ENCODE results near the gene TAAR9. TPM values are rescaled to one million over a fixed set of nuclear protein-coding genes. Genes with fewer than 3 reads are reported as not detected.

Gene TAAR9, protein sequence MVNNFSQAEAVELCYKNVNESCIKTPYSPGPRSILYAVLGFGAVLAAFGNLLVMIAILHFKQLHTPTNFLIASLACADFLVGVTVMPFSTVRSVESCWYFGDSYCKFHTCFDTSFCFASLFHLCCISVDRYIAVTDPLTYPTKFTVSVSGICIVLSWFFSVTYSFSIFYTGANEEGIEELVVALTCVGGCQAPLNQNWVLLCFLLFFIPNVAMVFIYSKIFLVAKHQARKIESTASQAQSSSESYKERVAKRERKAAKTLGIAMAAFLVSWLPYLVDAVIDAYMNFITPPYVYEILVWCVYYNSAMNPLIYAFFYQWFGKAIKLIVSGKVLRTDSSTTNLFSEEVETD
- not detected for total RNA-seq

DNA sequence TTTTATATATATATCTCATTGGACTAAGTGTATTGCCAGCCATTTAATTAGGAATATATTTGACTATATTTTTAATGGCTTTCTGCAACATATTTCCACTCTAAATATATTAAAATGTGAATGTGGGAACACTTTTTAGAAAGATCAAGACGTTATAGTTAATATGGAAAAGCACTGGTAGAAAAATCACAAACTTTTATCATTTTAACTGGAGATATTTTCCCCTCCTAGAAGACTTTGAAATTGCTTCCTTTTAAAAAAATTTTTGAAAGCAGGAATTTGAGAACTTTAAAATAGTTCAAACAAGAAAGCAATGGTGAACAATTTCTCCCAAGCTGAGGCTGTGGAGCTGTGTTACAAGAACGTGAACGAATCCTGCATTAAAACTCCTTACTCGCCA is at the start of gene TAAR9:
TAAR9 (plus strand) TSS at position 301 of the 400 bp plus-strand sequence; CDS start at position 314, 13 bp downstream.
- no peak for DNase-seq (ENCODE audit: low spot score)
- ATAC-seq: no peak
- intact Hi-C loops (cut with DNase I): no loop called here

DNA sequence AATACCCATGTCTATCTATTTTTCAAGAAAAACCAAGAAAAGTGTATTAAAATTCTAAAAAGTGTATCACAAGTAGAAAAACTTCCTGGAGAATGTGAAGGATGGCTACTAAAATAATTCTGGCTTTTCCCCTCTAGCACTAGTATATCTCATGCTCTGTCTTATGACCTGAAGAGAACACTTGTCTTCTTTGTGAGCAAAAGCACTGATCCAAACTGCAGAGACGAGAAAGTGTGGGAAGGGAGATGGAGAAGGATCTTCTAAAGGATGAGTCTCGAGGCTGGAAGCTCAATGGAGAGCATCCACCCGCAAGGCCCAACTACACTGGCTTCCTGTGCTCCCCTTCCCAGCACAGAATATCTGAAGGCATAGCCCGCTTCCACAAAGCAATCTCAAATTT is 48.7 kb upstream of the TAAR9 start:
- DNase-seq (ENCODE audit: low spot score) (no peak), ATAC-seq (no peak)
- intact Hi-C loops (cut with DNase I): loop anchor here (10.0 kb wide), 1 partner anchor 215 kb away; no protein-coding TSS in a partner anchor

DNA sequence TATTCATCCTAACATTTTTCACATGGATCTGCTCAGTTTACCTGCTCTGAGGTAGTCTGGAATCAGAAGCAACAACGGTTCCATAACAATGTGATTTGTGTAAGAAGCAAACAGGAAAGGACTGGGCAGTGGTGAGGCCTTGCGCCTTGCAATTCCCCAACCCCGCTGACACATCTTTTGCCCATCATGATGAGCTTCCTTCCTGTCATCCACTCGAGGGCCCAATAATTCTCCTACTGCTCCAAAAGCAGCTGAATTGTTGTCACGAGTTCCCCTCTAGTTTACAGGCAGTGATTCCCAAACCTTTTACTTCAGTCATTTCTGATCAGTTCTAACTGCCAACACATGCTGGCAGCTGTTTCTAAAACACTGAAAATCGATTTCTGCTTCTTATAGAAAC is 48.1 kb upstream of the TAAR9 start:
- no peak for DNase-seq (ENCODE audit: low spot score)
- intact Hi-C loops (cut with DNase I): no loop called here

DNA sequence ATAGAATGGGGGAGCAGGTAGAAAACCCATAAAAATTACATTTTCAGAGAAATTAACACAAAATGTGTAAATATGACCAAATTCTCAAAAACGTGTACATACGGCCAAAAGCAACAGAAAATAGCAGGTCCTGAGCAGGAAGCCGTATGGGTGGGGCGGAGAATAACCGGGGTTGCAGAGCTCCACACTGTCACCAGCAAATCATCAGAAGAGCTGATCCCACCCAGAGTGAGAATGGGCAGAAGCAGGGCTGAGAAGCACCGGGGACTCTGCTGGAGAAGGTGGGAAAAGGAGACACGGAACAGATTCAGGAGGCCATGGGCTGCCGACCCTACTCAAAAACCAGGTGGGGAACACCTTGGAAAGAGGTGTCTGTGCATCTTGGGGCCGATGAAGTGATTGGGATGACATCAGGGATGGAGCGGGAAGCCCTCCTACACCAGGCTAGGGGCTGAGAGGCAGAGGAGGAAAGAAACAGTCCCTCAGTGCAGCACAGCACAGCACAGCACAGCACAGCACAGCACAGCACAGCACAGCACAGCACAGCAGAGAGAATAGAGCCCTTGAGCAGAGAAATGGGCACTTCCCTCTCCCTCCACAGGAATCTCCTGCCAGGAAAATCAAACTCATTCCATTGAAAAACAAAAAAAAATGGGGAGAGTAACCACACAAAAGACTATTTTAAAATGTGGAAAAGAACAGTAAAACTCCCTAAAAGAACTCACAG is 47.4 kb upstream of the TAAR9 start:
- intact Hi-C loops (cut with DNase I): no loop called here
- ATAC-seq (peak; percentile 75), DNase-seq (ENCODE audit: low spot score) (no peak)

More for the DNA sequence above, 48.1 kb upstream of the TAAR9 start:
- ATAC-seq: peak; percentile 89

DNA sequence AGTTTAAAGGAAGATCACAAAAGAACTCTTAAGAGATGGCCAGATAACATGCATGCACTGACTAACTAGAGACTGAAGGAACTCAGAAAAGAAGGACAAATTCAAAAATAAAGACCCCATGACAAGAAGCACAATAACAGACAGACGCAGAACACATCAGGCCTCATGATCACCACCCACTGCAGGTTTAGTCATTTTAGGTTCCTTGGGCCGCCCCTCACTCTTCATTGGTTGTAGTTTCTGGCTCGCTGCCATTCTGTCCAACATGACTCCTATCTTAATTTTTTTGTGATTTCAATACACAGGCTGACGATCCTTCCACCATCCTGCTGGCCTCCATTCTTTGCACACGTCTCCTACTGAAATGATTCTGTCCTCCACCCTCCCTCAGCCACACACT is 46.8 kb upstream of the TAAR9 start:
- DNase-seq (ENCODE audit: low spot score) (peak; percentile 67), ATAC-seq (peak; percentile 44)
- intact Hi-C loops (cut with DNase I): no loop called here

DNA sequence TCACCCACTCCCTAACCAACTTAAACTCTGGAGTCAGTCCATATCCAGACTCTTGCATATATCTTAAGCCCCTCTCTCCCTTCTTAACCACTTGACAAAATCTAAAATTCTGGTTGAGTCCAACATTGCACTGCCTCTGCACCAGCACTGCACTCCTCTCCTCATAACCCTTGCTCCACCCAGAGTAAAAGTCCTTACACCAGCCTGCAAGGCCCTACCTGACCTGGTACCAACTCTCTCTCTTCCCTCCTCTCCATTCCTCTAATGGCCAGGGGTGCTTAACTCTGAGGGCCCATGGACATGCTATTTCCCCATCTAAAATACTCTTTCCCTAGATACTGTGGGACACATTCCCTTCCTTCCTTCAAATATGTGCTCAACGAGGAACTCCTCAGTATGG is 46.2 kb upstream of the TAAR9 start:
- intact Hi-C loops (cut with DNase I): no loop called here
- DNase-seq (ENCODE audit: low spot score) (no peak), ATAC-seq (no peak)

DNA sequence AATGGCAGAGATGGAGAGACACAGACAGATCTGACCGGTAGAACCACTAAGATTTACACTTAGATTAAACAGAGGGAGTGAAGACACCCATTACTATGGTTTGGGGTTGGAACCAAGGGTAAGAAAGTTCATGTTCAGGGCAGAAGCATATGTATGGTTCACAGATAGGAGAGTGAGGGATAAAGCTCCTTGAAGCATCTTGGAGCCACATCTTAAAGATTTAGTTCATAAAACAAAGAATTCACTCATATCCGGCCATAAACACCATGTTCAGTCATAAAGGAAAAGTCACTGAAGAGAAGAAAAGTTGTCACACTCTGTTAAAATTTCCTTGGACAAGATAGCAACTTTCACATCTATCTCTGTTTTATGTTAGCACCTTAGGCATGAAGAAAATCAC is 43.1 kb upstream of the TAAR9 start:
- ATAC-seq: no peak
- intact Hi-C loops (cut with DNase I): no loop called here

DNA sequence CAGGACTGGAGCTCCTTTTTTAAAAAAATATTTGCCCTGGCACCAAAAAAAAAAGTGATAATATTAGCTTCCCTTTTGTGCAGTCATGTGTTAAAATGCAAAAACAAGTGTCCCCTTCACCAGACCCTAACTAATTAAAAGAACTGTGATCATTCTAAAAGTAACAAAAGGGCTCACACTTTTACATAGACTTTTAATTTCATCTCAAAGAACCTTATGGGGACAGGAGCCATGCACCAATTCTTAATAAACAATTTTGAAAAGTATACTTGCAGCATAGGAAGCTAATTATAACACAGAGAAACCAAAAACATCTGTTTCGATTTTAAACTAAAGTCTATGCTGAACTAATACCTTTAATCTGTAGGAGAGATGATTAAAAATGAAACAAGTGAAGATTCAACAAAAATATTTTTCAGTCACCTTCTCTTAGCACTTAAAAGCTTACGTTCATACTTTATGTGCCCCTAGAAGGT is 42.4 kb upstream of the TAAR9 start:
- DNase-seq (ENCODE audit: low spot score) (no peak), ATAC-seq (no peak)
- intact Hi-C loops (cut with DNase I): no loop called here

More for the DNA sequence above, 43.1 kb upstream of the TAAR9 start:
- DNase-seq (ENCODE audit: low spot score): no peak

DNA sequence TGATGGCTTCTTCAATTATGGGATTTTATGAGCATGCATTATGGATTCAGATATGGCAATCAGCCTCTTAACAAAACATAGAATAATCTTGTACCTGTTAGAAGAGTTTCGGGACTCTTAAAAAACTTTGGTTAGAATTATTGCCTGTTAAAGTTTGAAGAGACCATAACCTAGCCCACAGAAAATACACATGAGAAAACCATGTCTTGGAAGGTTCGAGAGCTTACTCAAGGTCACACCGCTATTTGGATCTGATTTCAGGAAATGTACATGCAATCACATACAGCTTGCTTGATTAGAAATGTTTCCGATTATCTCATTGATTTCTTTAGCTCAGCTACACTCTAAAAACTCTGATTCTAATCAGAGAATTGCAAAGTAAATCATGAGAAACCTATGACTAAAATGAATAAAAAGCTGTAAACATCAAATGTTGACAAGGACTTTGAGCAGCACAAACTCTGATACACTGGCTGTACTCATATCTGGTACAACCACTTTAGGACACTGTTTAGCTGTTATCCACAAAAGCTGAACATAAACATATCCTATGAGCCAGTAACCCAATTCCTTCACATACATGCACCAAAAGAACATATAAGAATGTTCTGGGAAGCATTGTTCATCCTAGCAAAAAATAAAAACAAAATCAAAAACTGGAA is 41.4 kb upstream of the TAAR9 start:
- DNase-seq (ENCODE audit: low spot score) (no peak), ATAC-seq (no peak)
- intact Hi-C loops (cut with DNase I): no loop called here

DNA sequence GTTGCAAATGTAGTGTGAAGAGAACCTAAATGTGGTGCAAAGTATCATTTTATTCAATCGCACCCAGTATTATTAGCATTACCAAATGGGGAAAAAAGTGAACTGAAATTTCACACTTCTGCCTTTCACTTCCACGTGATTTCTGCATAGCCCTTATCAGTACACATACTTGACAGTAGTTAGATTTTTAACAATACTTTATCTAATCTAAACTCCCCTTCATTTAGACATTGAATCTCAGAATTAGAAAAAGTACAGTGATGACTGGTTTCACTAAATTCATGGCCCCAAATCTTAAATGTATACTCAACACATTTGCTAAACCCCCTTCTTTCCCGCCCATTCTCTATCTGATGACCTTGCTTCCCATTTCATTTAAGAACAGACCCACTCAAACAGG is 39.4 kb upstream of the TAAR9 start:
- intact Hi-C loops (cut with DNase I): no loop called here

DNA sequence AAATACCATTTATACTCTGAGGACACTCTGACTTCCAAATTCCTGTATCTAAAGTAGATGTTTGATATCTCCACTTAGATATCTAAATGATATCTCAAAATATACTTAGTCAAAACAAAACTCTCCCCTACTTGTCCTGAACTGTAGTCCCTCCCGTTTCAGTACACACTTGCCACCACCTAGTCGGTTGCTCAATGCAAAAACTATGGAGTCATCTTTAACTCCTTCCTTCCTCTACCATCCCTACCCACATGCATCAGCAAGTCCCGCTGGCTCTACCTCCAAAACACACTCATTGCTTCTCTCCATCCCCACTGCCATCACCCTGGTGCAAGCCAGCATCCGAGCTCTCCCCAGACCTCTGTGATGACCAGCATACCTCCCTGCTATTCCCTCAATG is 38.3 kb upstream of the TAAR9 start:
- ATAC-seq (no peak), DNase-seq (ENCODE audit: low spot score) (no peak)
- intact Hi-C loops (cut with DNase I): no loop called here

More for the DNA sequence above, 39.4 kb upstream of the TAAR9 start:
- ATAC-seq (no peak), DNase-seq (ENCODE audit: low spot score) (no peak)

DNA sequence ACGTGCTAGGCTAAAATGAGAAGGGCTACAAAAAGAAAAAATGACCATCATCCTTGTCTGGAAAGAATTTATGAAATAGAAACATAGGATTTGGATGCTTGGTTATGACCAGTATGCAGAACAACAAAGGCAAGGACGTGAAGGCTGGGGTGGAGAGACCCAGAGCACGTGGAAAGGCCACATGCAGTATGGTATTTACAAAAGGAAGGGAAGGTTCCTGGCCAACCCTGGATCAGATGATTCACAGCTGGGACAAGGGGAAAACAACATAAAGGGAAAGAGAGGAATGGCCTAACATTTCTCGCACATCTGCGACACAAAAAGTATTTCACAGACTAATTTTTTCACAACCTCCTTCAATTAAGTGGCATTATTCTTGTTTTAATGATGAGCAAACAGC is 33.3 kb upstream of the TAAR9 start:
- intact Hi-C loops (cut with DNase I): no loop called here
- no peak for DNase-seq (ENCODE audit: low spot score)
- ATAC-seq: peak; percentile 55

DNA sequence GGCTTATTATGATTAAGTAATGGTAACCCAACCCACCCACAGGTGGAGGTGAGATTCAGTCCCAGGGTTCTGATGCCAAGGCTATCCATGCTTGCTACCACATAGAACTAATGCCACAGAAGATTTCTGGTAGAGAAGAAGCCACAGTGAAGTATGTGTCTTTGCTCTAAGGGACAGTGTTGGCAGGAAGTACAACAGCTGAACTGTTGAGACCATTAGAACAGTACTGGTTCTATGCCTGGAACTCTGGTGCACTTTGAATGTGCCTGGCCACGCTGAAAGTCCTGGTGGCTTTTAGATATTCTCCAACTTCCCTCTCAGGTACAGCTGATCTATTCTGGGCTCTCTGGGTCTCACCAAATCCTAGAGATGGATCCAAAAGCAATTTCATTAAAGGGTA is 32.9 kb upstream of the TAAR9 start:
- intact Hi-C loops (cut with DNase I): no loop called here
- no peak for DNase-seq (ENCODE audit: low spot score)
- ATAC-seq: no peak

DNA sequence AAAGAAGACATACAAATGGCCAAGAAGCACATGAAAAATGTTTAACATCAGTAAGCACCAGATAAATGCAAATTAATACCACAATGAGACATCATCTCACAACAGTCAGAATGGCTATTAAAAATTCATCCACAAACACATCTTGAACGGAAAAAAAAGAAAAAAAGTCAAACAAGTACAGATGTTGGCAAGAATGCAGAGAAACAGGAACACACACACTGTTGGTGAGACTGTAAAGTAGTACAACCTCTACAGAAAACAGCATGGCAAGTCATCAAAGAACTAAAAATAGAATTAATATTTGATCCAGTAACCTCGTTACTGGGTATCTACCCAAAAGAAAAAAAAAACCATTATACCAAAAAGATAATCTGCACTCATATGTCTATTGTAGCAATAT is 31.6 kb upstream of the TAAR9 start:
- DNase-seq (ENCODE audit: low spot score) (no peak), ATAC-seq (no peak)
- intact Hi-C loops (cut with DNase I): no loop called here

DNA sequence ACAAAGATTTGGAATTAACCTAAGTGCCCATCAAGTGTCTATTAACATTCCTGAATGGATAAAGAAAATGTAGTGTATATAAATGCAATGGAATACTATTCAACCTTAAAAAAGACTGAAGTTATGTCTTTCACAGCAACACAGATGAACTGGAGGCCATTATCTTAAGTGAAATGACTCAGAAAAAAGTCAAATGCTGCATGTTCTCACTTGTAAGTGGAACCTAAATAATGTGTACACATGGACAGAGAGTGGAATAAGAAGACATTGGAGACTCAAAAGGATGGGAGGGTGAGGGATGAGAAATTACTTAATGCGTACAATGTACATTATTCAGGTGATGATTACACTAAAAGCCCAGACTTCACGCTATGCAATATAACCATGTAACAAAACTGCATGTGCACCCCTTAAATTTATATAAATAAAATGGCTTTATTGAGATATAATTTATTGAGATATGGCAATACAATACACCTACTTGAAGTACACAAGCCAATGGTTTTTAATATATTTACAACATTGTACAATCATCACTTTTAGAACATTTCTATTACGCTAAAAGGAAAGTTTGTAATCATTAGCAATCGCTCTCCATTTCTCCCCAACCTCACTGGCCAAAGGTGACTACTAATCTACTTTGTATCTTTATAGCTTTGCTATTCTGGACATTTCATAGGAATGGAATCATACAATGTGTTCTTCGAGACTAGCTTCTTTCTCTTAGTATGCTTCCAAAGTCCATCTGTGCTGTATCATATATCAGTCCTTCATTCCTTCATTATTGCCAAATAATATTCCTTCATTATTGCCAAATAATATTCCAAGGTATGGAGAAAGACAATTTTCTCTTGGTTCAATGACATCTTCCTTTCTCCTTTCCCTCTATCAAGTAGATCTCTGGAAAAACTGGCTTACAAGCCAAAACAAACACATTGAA is 30.9 kb upstream of the TAAR9 start:
- no peak for DNase-seq (ENCODE audit: low spot score)
- intact Hi-C loops (cut with DNase I): no loop called here
- no peak for ATAC-seq

DNA sequence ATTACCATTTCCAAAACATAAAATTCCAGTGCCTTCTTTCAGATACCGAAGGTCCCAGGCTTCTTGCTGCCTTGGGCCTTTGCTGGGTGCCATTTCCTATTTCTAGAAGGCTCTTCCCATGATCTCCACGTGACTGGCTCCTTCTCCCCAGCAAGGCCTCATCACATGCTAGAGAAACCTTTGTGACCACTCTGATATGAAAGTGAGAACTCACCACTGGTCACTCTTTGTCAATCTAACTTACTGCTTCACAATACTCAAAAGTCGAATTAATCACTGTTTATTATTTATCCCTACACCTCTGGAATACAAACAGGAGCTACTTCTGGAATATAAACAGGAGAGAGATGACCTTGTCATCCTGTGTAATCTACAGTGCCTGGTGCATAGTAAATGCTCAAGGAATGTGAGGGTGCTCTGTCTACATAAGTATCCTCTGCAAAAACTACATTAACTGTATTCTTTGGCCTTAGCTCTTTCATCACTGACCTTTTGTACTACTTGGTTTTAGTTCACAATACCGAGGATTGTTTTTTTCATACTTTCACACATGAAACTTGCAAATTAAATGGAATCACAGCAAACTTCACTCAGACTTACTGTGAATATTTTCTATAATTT is 26.8 kb upstream of the TAAR9 start:
- peak; percentile 66 for DNase-seq (ENCODE audit: low spot score)
- ATAC-seq: no peak
- intact Hi-C loops (cut with DNase I): no loop called here

DNA sequence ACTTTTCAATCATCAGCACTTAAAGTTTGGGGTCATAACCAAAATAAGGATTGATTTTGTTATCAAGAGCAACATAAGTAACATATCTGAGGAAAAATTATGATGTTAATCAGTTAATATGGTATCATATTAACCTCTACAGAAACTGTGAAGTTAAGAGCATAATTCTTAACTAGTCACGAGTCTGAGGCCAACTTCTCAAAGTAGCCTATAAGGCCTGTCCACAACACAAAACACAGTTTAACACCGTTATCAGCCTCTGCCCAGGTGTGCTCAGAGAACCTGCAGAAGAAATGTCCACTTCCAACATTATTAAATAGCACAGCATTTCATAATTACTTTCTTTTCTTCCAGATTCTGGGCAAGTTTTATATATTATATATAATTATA is 26.3 kb upstream of the TAAR9 start:
- intact Hi-C loops (cut with DNase I): no loop called here
- DNase-seq (ENCODE audit: low spot score) (no peak), ATAC-seq (no peak)

DNA sequence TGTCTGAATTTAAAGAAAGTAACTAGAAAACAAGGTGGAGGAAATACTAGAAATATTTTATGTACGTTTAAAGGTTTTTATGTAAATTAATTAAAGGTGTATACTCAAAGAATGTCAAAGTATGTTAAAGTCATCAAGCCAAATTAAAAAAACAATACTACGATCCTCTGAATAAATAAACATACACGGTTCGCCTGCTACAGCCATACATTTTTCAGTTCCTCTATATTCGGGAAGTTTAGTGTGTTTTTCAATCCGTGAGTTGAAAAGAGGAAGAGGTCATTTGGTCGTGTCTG is 25.8 kb upstream of the TAAR9 start:
- no peak for ATAC-seq
- intact Hi-C loops (cut with DNase I): no loop called here
- DNase-seq (ENCODE audit: low spot score): no peak

All from sciatic nerve (tissue), 2 donors.